Tibial nerve (tissue), 4 donors: ENCODE results near the gene ZNF326.

ENCODE experiments used
- CTCF ChIP-seq, 5 experiments: fragments of 200-600 bp in 3 of 5; fragments of 450-650 bp in 2 of 5; sonication (generic) in 3 of 5; IDR thresholded peaks; one replicate each; pipeline ENCODE4 v1.5.1; 2016 to 2019; ENCODE audit warnings: antibody characterized with exemption in 5 of 5, mild to moderate bottlenecking in 3 of 5, moderate library complexity in 2 of 5
- EP300 ChIP-seq, 2 donors: sonication (generic); formaldehyde crosslinking; IDR thresholded peaks; one replicate each; pipeline ENCODE4 v1.6.1; 2017; ENCODE audit warnings: antibody characterized with exemption in 2 of 2, mild to moderate bottlenecking in 1 of 2
- POLR2A ChIP-seq, 2 donors: fragments of 450-650 bp; IDR thresholded peaks; one replicate each; pipeline ENCODE4 v1.6.1; 2017; ENCODE audit warnings: antibody characterized with exemption in 2 of 2, mild to moderate bottlenecking in 2 of 2, moderate library complexity in 2 of 2

- no peak for TF ChIP-seq CTCF (IDR thresholded peaks at IDR 0.05)
- TF ChIP-seq POLR2A (IDR thresholded peaks at IDR 0.05) = no peak
- no peak for TF ChIP-seq EP300 (IDR thresholded peaks at IDR 0.05)
Measured at GRCh38 chr1:89954401-89954800, 40.5 kb upstream of the ZNF326 start.
